SK-MEL-5 (cell line): ENCODE results near the gene NUDT8. TPM values are rescaled to one million over a fixed set of nuclear protein-coding genes. Genes with fewer than 3 reads are reported as not detected.

Experiments used
- DNase-seq: peaks from one replicate; pipeline ENCODE4 v3.0.0-alpha.2; 2016; ENCODE audit warnings: low read depth, low spot score
- in situ Hi-C: cut with HindIII; loops from 2 replicates; pipeline ENCODE4 v1.10.0; 2016; ENCODE audit warnings: low sequenced_read_pairs, high pct_unique_total_duplicates, low pct_unique_long_range_greater_than_20kb
- polyA plus RNA-seq, 2 experiments: library from polyadenylated mRNA; depleted of rRNA; stranded (reverse); fragments of >200 nt; gene quantifications; 2 replicates each; pipeline ENCODE4 v1.2.3, GENCODE V29; 2015
- total RNA-seq: library from RNA; depleted of rRNA; stranded (reverse); fragments of >200 nt; shearing (Covaris generic); gene quantifications from 2 replicates; pipeline ENCODE4 v1.2.3, GENCODE V29; 2014; rRNA removed

The NUDT8 gene
- 4.5 and 7.8 TPM in 2 replicates for total RNA-seq
- 11.8 and 12.9 TPM in 2 replicates for polyA plus RNA-seq (2015; cell fraction: cytosol; rRNA removed)
- 23.4 and 26.8 TPM in 2 replicates for polyA plus RNA-seq (2015; cell fraction: nucleus; rRNA removed)

DNA sequence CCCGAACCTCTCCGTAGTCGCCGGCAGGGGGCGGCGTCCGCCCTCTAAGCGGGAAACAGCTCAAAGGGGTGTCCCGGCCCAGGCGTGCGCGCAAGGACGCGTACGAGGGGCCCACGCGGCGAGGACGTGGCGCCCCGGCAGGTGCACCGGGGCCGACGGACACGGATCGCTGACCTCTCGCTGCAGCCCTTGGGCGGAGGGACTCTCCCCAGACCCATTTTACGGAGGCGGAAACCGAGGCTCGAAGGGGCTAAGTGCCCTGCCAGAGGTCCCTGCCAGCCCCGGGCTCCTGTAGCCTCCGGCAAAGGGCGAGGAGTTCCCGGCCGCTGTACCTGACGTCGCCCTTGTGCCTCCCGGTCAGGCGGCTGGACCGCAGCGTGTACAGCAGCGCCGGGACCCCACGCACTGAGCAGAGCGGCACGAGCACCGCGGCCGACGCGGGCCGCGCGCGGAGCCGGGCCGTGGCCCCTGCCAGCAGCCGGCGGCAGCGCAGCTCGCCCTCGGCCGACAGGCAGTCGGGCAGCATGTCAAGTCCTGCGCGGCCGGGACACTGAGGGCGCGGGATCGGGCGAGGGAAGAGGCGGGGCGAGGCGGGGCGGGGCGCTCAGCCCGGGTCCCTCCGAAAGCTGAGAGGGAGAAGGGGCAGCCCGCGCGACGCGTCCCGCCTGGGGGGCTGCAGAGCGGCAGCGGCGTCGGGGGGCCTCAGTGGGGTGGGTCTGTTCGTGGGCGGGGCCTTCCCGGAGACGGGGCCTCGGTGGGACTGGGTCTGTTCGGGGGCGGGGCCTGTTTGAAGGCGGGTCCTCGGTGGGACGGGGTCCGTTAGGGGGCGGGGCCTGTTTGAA, at the start of gene NUDT8:
Gene NUDT8, minus strand, starts transcription at position 552 of the 842 bp plus-strand sequence. Its CDS starts 26 bp downstream, at position 526.
- in situ Hi-C loops: no loop called here
- peak; percentile 67 for DNase-seq

DNA sequence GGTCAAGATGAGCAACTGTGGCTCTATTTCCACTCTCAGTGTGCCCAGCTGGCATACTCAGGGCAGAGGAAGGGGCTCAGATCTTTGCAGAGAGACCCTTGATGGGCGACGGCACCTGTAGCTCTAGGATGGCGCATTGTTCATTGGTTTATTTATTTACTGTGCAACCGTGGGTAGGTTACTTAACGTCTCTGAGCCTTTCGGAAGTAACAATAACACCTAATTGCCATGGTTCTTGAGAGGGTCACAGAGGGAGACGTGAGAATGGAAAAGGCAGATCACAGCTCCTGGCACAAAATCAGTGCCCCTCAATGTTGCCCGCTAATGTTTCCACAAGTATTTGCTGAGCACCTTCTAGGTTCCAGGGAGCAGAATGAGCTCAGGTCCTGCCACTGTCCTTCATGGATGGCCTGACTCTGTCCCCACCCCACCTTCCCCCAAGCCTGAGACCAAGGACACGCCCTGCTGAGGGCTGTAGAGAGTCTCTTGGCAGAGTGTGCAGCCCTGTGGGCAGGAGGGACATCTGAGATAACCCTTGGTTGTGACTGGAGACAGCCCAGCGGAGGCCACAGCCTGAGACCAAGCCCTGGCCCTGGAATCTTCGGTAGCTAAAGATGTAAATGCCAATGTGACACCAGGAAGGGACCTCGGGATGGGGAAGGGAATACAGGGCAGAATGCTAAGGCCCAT, 45.5 kb upstream of the NUDT8 start:
- in situ Hi-C loops: no loop called here
- DNase-seq: no peak

DNA sequence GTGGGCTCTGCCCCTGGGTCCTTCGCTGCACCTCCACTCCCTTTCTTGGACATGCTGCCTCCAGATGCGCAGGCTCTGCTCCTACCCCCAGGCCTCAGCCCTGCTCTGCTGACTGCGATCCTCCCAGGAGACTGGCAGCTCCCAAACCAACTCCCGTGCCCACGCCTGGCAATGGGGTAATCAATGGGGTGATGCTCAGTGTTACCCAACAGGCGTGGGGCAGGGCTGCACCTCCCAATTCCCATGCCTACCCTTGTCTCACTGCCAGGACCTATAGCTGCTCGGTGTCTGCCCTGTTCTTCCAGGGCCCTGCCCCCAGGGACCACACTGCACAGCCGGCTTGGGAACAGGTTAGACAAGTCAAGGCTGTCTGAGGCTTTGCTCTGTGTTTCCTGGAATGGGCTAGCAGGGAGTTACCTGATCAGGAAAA, 44.7 kb upstream of the NUDT8 start, which contains the start of gene ALDH3B2:
Gene ALDH3B2, minus strand, starts transcription at position 182 of the 430 bp plus-strand sequence. CDS start 7,688 bp downstream, outside the sequence.
- in situ Hi-C loops: no loop called here
- DNase-seq: no peak

- no peak for DNase-seq
Measured at GRCh38 chr11:67673902-67674301, 44.2 kb upstream of the NUDT8 start.

DNA sequence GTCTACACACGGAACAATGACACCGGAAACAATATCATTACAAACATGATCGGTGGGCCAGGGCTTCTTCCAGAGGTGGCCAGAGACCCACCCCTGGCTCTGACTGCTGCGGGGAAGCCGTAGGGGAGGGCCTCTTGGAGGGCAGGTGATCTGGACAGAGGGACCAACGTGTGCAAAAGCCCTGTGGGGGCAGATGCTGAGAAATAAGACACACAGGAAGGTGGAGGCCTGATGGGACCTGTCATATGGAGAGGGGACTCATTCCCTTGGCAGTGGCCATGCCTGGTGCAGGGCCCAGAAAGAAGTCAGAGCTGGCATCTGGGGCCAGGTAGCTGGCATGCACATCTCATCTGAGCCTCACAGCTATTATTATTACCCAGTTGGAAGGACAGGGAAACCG, 43.6 kb upstream of the NUDT8 start:
- no peak for DNase-seq
- in situ Hi-C loops: no loop called here

More at GRCh38 chr11:67673902-67674301, 44.2 kb upstream of the NUDT8 start:
- in situ Hi-C loops: no loop called here

- no peak for DNase-seq
- in situ Hi-C loops: no loop called here
Measured at GRCh38 chr11:67671211-67671520, 41.4 kb upstream of the NUDT8 start.

GRCh38 chr11:67670316-67671210, 40.8 kb upstream of the NUDT8 start:
- no peak for DNase-seq
- in situ Hi-C loops: no loop called here

DNA sequence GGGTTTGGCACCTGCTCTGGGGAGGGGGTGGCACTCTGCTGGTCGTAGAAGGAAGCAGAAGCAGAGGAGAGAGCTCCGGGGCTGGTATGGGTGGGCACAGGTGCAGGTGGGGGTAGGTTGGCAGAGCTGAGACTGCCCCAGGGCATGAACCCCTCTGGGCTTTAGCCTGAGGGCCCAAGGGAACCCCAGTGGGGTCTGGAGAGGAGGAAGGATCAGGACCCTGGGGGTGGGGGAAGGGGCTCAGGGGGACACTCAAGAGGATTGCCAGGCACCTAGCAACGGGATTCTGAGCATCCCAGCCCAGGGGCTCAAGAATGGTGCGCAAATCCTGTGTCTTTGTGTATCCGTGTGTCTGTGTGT, 38.4 kb upstream of the NUDT8 start:
- no peak for DNase-seq
- in situ Hi-C loops: no loop called here

- DNase-seq: no peak
- in situ Hi-C loops: no loop called here
Measured at GRCh38 chr11:67667490-67668191, 37.9 kb upstream of the NUDT8 start.

DNA sequence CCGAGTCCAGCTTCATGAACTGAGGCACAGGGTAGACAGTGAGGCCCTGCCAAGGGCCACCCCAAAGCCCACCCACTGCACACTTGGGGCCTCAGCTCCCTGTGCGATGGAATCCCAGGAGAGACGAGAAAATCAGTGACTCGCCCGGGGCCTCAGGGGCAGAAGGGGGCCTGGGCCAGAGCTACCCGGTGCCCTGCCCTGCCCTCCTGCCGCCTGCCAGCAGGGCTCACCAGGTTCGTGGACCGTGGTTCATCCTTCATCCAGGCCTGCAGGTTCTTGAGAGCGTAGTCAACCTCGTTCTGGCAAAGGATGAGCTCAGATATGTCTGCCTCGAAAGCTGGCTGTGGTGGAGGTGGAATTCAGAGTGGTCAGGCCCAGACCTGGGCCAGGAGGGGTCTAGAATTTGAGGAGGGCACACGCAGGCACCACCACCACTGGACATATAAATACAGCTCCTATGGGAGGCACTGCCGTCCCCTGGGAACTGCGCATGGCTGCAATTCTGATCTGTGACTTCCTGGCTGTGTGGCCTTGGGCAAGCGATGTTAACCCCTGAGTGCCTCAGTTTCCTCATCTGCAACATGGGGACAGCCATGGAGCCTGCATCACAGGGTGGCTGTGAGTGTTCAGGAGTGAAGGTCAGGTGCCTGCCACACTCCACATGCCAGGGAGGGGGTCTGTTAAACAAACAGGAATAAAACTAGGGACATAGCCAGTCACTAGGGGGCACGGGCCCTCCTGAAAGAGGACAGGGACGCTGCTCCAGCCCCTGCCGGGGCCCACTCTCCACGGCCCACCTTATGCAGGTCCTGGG, 37.1 kb upstream of the NUDT8 start:
- no peak for DNase-seq
- in situ Hi-C loops: no loop called here

- in situ Hi-C loops: no loop called here
- DNase-seq: no peak
Measured at GRCh38 chr11:67666303-67666645, 36.5 kb upstream of the NUDT8 start.

DNA sequence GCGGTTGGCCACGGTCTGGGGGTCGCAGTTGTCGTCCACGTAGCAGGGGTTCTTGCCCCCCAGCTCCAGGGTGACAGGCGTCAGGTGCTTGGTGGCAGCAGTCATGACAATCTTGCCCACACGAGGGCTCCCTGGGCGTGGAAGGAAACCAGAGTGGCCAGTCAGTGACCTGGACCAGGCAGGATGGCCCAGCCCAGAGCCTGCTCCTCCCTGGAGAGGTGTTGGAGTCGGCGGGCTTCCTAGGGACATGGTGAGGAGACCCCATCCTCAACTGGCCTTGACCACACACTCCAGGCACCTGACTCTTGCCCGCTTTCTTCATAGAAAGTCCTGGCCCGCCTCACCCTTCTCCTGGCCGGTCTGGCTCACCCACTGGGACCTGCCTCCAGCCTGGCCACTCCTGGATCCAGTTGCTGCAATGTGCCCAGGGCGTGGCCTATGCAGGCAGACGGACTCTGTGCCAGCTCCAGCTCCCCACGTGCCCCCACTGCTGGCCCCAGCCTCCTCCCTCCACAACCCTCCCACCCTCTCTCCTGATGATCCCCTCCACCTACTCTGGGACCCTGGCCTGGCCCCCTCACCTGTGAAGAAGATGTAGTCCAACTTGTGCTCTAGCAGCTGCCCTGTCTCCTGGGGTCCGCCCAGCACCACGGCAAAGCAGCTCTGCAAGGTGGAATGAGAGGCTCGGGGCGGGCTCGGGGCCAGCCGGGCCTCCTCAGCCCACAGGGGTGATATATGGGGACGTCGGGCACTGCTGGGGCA, 36.0 kb upstream of the NUDT8 start:
- DNase-seq: peak; percentile 26

DNA sequence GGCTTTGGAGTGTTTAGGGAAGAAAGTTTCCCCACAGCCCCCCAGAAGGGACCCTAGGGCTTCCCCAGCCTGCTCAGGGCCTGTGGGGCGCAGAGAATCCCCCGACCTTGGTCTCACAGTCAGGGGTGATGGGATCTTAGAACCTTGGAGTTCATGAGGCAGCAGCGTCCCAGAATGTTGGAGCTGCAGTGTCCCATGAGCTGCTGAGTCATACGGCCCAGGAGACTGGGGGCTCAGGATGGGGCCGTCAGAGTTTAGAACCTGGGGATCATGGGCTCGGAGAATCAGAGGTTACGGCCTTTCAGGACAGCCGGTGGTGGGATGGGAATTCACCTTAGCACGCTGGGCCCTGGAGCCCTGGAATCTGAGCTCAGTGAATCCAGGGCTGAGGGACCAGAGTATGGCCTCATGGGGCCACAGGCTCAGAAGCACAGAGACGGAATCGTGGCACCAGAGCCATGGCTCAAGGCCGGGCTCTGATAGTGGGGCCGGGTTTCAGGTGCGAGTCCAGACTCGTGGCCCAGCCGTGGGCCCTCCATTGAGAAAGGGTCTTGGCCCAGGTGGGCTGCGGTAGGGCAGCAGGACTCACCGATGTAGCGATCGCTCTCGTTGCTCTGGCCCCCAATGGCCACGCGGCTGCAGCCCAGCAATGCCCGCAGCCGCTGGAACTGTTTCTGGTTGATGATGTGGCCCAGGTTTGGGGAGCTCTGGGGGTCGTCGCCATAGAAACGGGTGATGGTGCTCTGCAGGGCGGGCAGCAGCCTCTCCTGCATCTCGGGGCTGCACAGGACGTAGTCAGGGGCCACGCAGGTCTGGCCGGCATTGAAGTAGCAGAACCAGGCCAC, 35.2 kb upstream of the NUDT8 start:
- DNase-seq: no peak
- in situ Hi-C loops: no loop called here

More for the DNA sequence above, 36.0 kb upstream of the NUDT8 start:
- in situ Hi-C loops: no loop called here

DNA sequence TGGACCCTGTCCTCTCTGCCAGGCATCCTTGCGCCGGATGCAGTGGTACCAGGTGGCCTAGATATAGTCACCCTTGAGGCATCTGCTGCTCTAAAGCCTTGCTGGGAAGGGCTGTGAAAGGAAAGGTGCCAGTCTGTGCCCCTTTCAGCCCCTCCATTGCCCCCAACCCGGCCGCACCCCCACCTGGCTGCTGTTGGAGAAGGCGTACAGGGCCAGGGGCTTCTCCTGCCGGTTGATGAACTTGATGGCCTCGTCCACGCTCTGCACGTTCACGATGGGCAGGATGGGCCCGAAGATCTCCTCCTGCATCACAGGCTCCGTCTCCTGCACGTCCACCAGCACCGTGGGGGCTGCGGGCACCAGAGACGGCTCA, 34.5 kb upstream of the NUDT8 start:
- no peak for DNase-seq
- in situ Hi-C loops: no loop called here

- in situ Hi-C loops: no loop called here
- DNase-seq: no peak
Measured at GRCh38 chr11:67663532-67664212, 33.9 kb upstream of the NUDT8 start.
